DOHH2 (cell line): ENCODE results near the gene EXOC6B.

Experiments
- EZH2phosphoT487 ChIP-seq: fragments of 200-600 bp; sonication (generic); IDR thresholded peaks from 2 replicates; pipeline ENCODE4 v1.6.1; 2017; ENCODE audit warnings: borderline replicate concordance, mild to moderate bottlenecking, antibody characterized with exemption, low read length, moderate library complexity, mixed read lengths
- TF ChIP-seq, protein P1 (sequence below): fragments of 200-600 bp; sonication (generic); IDR thresholded peaks from one replicate; pipeline ENCODE4 v1.5.1; 2014; ENCODE audit warnings: antibody characterized with exemption, mild to moderate bottlenecking, low read depth, low read length; ENCODE audit not compliant: poor library complexity, severe bottlenecking

DNA sequence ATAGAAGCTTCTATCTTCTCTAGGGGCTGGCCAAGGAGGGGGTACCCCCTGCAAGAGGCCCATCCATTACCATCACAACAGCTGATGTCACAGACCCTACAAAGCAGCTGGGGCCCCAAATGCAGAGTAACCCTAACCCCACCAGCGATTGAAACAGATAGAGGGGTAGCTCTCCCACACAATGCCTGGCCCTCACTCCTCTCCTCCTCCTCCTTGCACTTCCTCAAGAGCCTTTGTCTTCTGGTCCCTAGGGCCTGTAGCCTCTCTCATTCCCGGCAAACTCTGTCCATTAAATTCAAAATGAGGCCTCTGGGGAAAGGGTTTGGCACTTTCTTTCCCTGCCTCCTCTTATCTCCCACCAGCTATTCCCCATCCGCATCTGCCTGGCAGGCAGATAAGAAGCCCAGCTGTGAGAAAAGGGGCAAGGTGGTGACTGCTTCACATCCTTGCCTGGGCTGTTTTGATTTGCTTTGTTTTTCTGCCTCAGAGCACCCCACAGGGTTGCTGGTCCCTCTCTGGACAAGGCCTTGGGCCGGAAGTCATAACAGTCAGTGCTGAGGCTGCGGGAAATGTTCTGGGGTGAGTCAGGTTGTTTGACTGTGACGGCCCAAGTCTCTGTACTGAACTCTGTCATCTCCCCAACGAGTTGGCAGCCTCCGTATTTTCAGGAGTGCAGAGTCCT, 652.1 kb downstream of the EXOC6B start:
- TF ChIP-seq, protein P1, sequence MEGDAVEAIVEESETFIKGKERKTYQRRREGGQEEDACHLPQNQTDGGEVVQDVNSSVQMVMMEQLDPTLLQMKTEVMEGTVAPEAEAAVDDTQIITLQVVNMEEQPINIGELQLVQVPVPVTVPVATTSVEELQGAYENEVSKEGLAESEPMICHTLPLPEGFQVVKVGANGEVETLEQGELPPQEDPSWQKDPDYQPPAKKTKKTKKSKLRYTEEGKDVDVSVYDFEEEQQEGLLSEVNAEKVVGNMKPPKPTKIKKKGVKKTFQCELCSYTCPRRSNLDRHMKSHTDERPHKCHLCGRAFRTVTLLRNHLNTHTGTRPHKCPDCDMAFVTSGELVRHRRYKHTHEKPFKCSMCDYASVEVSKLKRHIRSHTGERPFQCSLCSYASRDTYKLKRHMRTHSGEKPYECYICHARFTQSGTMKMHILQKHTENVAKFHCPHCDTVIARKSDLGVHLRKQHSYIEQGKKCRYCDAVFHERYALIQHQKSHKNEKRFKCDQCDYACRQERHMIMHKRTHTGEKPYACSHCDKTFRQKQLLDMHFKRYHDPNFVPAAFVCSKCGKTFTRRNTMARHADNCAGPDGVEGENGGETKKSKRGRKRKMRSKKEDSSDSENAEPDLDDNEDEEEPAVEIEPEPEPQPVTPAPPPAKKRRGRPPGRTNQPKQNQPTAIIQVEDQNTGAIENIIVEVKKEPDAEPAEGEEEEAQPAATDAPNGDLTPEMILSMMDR: no peak
- TF ChIP-seq EZH2phosphoT487: no peak
